Measurements from ENCODE around the gene SMYD3.
"Not testable (repeated sequence)": the region's sequence is repeated elsewhere in the genome, so short reads cannot be mapped to it uniquely, and the experiment has no call there.

SMYD3 gene

GRCh38 chr1:245855846-245856730 lies 651.0 kb downstream of the SMYD3 start:
- no peak for DNase-seq

- no peak for DNase-seq
Observed at GRCh38 chr1:245853291-245853690, 653.8 kb downstream of the SMYD3 start.

DNA sequence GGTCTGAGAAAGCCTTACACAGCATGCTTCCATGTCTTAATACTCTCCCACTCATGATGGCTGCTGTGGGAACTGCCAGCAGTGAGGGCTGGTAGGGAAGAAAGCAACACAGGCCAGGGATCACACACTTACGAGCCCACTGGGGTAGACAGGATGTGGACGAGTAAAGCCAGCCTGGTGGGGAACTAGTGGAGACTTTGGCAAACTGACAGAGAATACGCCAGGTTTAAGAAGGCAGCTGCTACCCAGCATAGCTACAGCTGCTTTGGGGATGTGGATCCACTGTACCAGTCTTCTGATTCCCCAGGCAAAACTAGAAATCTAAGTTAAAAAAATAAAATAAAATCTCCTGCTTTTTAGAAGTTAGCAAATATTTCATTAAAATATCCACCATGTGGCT lies 664.0 kb downstream of the SMYD3 start:
- no peak for DNase-seq

DNA sequence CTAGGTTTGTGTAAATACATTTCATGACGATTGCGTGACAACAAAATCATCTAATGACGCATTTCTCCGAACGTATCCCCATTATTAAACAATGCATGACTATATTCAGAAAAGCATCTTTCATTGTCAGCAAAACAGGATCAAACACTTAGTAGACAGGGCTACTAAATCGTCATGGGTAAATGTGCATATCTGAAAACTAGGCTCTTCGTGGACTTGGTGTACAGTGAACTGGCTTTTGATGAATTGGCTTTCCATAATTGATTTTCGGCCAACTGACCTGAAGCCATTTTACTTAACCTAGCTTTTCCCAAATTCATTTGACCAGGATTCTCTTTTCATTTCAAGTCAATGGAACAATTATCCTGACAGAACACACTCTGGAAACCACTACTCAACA lies 665.0 kb downstream of the SMYD3 start:
- no peak for DNase-seq

DNA sequence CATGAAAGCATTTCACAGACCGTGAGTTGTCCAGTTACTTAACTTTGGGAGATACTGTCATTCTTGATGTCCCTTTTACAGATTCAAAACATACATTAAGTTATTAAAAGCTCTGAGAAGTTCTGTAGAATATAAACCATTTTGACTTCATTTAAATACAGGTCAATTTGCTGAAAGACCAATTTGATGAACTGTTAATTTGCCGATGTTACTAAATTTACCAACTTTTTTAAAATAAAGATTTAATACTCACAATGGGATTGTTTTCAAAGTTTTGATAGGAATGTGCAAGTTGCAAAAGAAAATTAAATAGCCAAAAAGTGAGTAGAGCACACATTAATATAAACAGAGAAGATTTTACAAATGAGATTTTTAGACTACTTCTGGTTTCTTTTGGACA lies 666.1 kb downstream of the SMYD3 start:
- no peak for DNase-seq

- no peak for DNase-seq
Observed at GRCh38 chr1:245837718-245838117, 669.4 kb downstream of the SMYD3 start.

GRCh38 chr1:245835386-245835785 lies 671.7 kb downstream of the SMYD3 start:
- no peak for DNase-seq

DNA sequence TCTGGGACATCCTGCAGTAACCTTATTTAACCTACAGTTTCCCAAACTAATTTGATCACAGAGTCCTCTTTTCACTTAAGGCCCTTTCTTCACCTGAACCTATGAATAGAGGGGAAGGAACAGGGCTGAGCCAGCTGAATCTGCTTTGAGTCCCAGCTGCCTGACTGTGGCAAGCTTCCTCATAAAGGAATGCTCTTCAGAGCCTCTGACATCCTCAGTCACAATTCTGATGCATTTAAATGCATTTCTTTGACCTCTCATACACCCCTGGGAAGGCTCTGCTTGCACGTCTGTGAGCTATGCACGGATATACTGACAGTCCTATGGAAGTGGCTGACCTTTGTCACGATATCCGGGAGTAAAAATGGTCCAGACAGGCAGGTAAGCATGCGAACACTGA lies 673.1 kb downstream of the SMYD3 start:
- no peak for DNase-seq

DNA sequence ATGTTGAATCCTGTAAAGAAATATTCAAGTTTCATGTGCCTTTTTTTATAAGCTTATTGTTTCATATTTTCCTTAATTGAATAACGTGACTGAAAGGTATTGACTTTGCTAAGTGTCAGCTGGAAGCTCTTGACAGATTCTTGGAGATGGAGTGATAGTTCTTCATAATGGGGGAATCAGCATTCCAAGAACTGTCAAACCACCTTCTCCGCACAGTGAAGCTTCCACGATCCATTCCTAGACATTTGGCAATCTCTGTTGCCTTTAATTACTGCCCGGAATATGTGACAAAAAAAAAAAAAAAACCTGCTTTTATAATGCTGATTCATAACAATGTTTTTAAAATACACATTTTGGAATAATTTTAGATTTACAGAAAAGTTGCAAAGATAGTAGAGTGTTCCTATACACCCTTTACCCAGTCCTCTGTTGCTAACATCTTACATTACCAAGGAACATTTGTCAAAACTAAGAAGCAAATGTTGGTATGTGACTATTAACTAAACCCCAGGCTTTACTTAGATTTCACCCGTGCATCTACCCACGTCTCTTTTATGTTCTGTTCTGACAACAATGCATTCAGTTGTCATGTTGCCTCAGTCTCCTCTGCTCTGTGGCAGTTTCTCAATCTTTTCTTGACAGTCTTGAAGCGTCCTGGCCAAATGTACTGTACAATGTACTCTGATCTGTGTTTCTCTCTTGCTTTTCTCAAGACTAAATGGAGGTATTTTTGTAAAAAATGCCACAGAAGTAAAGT lies 674.1 kb downstream of the SMYD3 start:
- no peak for DNase-seq

- DNase-seq: no peak
Observed at GRCh38 chr1:245831518-245831917, 675.6 kb downstream of the SMYD3 start.

GRCh38 chr1:245829826-245830225 lies 677.3 kb downstream of the SMYD3 start:
- DNase-seq: no peak

DNA sequence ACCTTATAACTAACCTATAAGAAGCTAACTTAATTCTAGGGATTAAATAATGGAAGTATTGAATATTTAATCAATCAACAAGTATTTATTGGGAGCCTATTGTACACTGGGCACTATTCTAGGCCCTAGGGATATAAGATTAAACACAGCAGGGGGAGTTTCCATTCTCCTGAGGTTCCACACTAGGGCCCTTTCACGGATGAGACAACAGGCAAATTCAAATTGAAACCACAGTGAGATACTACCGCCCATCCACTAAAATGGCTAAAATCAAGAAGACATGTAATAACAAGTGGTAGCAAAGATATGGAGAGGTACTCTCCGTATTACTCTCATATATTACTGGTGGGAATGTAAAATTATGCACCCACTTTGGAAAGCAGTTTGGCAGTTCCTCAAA lies 677.9 kb downstream of the SMYD3 start:
- DNase-seq: no peak

DNA sequence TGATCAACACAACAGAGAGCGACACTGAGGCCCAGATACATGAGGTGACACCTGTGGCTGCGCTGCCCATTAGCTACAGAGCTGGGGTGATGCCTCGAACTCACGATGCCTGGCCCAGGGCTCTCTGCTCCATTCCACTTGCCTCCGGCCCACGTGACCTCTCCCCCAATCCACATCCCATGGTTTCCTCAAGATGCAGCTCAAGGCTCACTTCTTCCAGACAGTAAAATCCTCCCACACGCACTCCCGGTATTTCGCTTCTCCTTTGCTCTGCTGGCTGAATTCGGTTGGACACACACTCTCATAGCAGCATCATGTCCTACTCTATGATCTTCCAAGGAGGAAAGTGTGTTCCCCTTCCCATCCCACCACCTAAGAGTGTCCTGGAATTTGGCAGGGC lies 679.8 kb downstream of the SMYD3 start:
- DNase-seq: no peak

DNA sequence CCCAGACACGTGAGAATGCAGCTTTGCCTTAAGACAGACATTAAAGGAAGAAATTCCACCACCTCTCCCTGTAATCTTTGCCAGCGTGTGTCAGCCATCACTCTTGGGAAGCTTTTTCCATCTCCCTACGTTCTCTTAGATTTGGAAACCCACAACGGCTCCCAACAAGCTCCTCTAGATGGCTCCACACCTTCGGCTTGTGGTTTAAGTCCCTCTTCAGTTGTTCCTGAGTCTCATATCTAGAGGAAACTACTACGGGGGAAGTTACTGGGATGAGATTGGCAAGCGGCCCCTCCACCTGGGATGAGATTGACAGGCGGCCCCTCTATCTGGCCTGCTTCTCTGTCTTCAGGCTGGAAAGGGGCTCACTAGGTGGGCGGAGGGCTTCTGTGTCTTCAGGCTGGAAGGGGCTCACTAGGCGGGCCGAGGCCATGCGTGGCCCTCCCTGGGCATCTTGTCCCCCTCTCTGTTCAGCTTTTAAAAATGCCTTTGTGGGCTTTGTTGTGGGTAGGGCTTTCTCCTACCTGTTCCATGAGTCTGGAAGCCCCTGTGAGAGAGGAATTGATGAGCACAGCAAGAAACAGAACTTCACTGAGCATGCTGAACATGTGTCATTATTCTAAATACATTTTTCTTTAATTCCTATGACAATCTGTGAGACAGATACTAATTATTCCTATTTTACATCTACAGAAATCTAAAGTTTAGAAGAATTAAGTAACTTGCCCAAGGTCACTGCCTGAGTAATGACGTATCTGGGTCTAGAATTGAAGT lies 681.8 kb downstream of the SMYD3 start:
- no peak for DNase-seq

DNA sequence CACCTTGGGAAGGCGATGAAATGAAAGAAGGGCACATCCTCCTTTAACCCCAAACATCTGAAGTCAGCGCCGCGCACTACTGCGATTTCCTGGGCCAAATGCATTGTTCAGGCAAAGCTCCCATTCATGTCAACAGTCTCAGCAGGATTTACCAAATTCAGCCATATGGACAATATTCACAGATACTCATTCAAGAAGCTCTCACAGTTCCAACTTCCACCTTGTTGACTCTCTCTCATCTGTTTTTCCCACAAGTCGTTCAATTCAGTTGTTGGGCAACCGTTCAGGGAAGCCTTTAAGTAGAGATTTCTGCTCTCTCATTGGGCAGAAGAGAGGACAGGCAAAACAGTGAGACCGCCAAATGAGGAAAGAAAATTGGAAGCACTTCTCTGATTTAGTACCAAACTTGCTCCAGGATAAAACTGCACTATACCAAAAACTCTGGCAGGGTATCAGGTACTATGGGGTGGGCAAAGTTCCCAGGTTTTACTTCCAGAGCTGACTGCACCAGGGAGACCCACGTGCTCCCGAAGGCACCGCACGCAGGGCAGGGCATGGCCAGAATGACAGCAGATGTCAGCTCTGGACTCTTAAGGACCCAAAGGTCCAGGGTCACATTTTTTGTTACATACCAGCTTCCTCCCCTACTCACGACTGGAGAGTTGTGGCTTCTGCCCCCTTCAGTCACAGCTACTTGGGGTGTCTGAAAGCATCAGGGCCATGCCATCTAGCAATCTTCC lies 683.5 kb downstream of the SMYD3 start:
- DNase-seq: no peak

DNA sequence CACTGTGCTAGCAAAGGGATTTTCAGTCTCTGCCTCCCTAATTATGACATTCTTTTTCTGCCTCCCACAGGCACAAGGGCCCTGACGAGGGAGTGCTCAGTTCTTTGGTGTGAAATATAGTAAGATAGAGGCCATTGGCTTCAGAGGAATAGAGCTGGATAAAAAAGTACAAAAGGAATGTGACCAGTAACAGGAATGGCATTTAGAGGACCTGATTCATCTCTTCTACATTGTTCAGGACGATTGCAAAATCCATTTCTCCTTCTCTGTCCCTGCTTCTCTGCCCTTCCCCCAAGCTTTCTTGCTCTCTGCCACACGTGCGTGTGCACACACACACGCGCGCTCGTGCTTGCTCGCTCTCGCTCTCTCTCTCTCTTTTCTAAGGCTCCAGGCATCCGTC lies 684.1 kb downstream of the SMYD3 start:
- no peak for DNase-seq

DNA sequence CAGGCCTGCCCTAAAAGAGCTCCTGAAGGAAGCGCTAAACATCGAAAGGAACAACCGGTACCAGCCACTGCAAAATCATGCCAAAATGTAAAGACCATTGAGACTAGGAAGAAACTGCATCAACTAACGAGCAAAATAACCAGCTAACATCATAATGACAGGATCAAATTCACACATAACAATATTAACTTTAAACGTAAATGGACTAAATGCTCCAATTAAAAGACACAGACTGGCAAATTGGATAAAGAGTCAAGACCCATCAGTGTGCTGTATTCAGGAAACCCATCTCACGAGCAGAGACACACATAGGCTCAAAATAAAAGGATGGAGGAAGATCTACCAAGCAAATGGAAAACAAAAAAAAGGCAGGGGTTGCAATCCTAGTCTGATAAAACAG lies 688.7 kb downstream of the SMYD3 start:
- not testable (repeated sequence) for DNase-seq

DNA sequence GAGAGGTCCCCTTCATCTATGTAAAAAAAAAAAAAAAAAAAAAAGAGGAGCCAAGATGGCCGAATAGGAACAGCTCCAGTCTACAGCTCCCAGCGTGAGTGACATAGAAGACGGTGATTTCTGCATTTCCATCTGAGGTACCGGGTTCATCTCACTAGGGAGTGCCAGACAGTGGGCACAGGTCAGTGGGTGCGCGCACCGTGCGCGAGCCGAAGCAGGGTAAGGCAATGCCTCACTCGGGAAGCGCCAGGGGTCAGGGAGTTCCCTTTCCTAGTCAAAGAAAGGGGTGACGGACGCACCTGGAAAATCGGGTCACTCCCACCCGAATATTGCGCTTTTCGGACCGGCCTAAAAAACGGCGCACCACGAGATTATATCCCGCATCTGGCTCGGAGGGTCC lies 690.6 kb downstream of the SMYD3 start:
- not testable (repeated sequence) for DNase-seq

DNA sequence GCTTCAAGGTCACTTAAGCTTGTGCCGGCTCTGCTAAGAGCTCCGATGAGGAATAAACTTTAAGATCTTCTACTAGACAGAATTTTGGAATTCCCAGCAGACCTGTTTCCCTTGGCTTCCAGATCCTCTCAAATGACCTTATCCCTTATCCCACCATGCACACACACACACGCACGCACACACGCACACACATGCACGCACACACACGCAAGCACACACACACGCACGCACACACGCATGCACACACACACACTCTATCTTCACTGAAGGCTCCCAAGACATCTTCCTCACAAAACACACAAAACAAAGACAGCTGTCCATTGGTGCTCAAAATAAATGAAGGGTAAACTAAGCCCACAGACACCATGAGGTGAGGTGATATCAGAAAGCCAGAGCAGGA lies 692.4 kb downstream of the SMYD3 start:
- DNase-seq: no peak

DNA sequence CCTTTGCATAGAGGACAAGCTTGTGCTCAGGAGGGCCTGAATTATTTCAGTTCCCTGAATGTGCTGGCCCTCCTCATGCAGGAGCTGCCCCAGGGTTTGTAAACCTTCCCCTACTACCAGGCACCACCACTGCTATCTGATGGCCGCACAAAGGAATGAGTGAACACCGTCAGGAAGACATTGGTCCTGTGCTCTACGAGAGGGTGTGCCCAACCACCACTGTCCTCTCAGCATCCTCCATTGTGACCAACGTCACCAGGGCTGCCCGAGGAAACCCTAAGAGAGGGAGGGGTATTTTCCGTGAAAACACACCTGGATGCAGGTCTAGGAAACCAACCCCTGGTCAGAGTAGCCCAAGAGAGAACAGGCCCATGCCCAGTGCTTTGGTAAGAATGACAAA lies 694.8 kb downstream of the SMYD3 start:
- DNase-seq: no peak

- DNase-seq: no peak
Observed at GRCh38 chr1:245810789-245811337, 696.2 kb downstream of the SMYD3 start.

DNA sequence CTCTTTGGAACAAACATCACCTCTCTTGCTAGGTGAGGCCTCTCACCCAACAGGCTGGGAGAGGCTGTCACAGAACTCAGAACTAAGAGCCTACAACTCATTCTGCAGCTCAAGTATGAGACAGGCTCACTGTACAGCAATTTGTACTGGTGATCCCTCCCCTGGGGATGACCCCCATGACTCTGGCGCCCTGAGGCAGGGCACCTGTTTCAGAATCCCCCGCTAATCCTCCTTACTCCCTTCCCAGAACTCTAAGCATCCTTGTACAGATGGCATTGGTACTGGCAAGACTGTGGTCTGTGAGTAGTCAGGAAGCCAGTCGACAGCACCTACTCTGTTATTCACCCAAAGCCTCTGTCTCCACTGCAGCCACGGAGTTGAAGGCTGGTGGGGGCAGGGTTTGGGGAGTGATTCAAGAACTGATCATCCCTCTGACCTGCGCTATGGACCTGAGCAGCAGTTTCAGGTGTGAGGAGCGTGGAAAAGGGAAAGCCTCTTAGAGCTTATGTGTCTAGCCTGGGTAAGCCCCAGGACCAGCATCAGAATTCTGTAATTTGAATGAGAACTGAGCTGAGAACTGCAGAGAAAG lies 696.8 kb downstream of the SMYD3 start:
- DNase-seq: no peak
